GM18526 (cell line): Measurements from ENCODE around the gene ATRN.

ENCODE experiments used
- POLR2A ChIP-seq: IDR thresholded peaks from 3 replicates; pipeline ENCODE4 v1.6.1; 2011; ENCODE audit not compliant: insufficient read length; ENCODE audit errors: extremely low read depth

ATRN gene

GRCh38 chr20:3654326-3655130, 183.7 kb downstream of the ATRN start:
- no peak for TF ChIP-seq POLR2A

- no peak for TF ChIP-seq POLR2A
Measured at GRCh38 chr20:3655131-3655405, 184.2 kb downstream of the ATRN start.

GRCh38 chr20:3658019-3658715, 187.3 kb downstream of the ATRN start:
- TF ChIP-seq POLR2A, result no peak

- TF ChIP-seq POLR2A, result no peak
Measured at GRCh38 chr20:3658716-3659491, 188.1 kb downstream of the ATRN start.

- TF ChIP-seq POLR2A, result no peak
Measured at GRCh38 chr20:3659492-3660261, 188.9 kb downstream of the ATRN start.

GRCh38 chr20:3660262-3661059, 189.6 kb downstream of the ATRN start:
- no peak for TF ChIP-seq POLR2A

- no peak for TF ChIP-seq POLR2A
Measured at GRCh38 chr20:3661060-3661813, 190.4 kb downstream of the ATRN start.

- no peak for TF ChIP-seq POLR2A
Measured at GRCh38 chr20:3661814-3662665, 191.2 kb downstream of the ATRN start.

GRCh38 chr20:3663031-3663701, 192.3 kb downstream of the ATRN start, which contains the start of gene GFRA4:
Gene GFRA4, minus strand, starts transcription at chr20:3663399. Its CDS starts 0 bp downstream, at chr20:3663399.
- TF ChIP-seq POLR2A, result no peak

- no peak for TF ChIP-seq POLR2A
Measured at GRCh38 chr20:3663858-3664257, 193.0 kb downstream of the ATRN start.

- TF ChIP-seq POLR2A, result no peak
Measured at GRCh38 chr20:3667434-3668037, 196.7 kb downstream of the ATRN start.
